WI38 (cell line): ENCODE data around the gene CLCA2.

ENCODE experiments used
- H3K4me3 ChIP-seq: 2 replicates; pipeline ENCODE4 v1.5.1; 2011; ENCODE audit warnings: low read depth, mild to moderate bottlenecking, control low read depth, low read length
- CTCF ChIP-seq: IDR thresholded peaks from 2 replicates; pipeline ENCODE4 v1.5.1; 2012; ENCODE audit warnings: low read depth, mild to moderate bottlenecking, control low read depth, low read length

Gene CLCA2

DNA sequence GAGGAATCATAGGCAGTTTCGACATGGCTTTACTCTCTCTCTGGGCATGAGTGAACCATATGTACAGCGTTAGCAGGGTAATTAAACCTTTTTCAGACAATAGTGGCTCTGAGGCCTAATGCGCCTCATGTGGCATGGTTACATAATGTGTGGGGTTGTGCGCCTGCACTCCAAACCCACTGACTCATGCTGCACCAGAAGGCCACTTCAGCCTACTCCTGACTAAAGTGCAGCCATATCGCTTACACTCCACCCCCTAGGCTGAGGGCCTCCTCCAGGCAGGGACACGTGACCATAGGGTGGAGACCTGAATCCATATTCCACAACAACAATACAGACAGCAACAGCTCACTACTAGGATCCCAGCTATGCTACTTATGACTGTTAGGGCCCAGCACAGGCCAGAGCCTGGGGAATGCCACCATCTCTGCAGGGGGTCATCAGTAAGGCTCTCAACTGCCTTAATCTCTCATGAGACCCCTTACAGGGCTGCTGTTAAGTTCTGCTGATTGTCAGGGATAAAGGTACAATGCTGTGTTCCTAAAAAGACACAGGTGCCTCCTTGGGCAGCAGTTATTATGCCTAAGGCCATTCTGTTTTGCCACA is 14.5 kb upstream of the CLCA2 start:
- TF ChIP-seq CTCF: no peak
- no peak overlapping the region for H3K4me3 ChIP-seq

- H3K4me3 ChIP-seq: no peak overlapping the region
- TF ChIP-seq CTCF: no peak
These were observed 13.1 kb upstream of the CLCA2 start for GRCh38 chr1:86410879-86411278.

DNA sequence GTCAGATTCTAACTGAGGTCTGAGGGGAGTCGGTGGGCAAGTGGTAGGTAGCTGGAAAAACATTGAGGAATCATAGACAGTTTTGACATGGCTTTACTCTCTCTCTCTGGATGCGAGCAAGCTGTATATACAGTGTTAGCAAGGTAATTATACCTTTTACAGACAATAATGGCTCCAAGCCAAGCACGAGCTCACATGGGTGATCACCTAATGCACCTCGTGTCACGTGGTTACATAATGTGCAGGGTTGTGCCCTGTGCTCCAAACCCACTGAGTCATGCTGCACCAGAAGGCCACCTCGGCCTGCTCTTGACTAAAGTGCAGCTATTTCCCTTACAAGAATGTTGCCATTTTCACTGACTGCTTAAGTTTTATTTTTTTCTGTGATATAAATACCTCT is 7.6 kb upstream of the CLCA2 start:
- H3K4me3 ChIP-seq: no peak overlapping the region
- TF ChIP-seq CTCF: no peak

DNA sequence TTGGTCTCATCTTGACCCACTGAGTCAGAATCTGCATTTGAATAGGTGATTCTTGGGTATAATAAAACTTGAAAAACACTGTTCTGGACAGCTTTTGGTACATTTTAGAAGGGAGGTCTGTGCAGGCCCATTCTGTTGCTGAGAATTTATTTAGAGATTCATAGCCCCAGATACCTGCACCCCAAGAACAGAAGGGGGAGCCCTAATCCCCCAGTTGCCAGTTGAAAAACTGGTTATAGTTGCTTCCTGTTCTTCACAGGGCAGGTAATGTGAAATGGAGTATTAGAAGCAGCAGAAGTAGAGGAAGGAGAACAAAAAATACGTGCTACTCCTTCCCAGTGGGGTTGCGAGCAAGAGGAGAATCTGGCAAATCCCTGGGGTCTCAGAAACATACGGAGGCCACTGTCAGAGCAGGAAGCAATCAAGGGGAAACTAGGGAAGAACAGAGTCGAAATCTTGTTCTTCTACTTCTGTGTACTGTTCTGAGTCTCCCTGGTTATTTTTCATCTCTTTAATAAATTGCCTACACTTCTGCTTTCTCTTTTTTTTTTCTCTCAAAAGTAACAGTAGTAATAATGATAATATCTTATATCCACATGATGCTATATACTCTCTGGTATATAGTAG is 4.6 kb upstream of the CLCA2 start:
- H3K4me3 ChIP-seq: no peak overlapping the region
- peak; percentile 42 for TF ChIP-seq CTCF

- TF ChIP-seq CTCF: no peak
- H3K4me3 ChIP-seq: no peak overlapping the region
These were observed 2.2 kb upstream of the CLCA2 start for GRCh38 chr1:86421601-86422280.

DNA sequence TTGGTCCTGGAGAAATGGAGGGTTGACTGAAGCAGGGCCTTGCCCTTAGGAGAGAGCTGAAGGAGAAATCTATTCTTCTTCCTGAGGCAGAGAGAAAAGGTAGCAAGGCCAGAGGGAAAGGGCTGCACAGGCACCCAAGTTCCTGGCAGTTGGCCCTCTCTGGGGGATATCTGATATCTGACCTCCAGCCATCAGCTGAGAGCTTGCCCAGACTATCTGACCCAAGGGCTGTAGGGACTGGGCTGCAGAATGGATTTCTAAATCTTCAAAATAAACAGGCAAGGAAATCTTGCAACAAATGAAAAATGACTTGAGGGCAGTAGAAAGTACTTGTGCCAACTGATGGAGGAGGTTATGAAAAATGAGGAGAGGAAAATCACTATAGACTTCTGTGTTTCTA is 498 bp upstream of the CLCA2 start:
- no peak overlapping the region for H3K4me3 ChIP-seq
- TF ChIP-seq CTCF: no peak

DNA sequence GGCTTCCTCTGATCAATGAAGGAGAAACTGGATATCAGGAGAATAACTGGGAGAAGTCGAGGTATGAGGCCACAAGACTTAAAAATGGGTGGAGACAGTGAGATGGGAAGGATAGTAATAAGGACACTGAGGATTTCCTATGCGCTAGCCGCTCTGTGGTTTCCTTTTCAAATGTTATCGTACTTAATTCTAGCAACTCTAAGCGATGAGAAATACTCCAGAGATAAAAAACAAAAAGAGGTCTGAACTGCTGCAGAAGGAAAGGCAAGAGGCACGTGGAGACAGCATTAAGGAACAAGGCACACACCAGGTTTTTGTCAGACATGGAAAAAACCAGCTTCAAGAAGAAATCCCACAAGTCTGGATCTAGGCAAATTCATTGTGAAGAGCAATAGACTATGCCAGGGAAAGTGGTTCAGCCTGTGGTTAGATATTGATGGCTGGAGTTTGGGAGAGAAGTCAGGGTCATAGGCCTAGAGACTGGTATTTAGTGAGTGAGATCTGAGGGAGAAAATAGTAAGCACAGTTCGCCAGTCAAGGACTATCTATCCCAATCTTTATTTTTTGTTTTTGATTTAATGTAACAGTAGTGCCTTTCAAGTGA is 5.3 kb downstream of the CLCA2 start:
- H3K4me3 ChIP-seq: no peak overlapping the region
- TF ChIP-seq CTCF: no peak
